Muscle layer of duodenum (tissue), 2 donors: Measurements from ENCODE around the gene NUP133.

Experiments
- H3K27ac ChIP-seq: one replicate; pipeline ENCODE4 v1.7.0; 2013; ENCODE audit warnings: mild to moderate bottlenecking, low read length
- H3K27me3 ChIP-seq: one replicate; pipeline ENCODE4 v1.7.0; 2013; ENCODE audit warnings: low read depth, mild to moderate bottlenecking, control low read depth, low read length
- H3K36me3 ChIP-seq, 2 donors: one replicate each; pipeline ENCODE4 v1.7.0; 2013; ENCODE audit warnings: low read length in 2 of 2, control low read depth in 1 of 2, mild to moderate bottlenecking in 1 of 2; ENCODE audit not compliant: insufficient read depth in 2 of 2, control insufficient read depth in 1 of 2
- H3K4me1 ChIP-seq, 2 donors: one replicate each; pipeline ENCODE4 v1.7.0; 2013; ENCODE audit warnings: low read length in 2 of 2, mild to moderate bottlenecking in 2 of 2, control low read depth in 1 of 2, moderate library complexity in 1 of 2; ENCODE audit not compliant: insufficient read depth in 2 of 2, control insufficient read depth in 1 of 2
- H3K4me3 ChIP-seq, 2 donors: one replicate each; pipeline ENCODE4 v1.7.0; 2013; ENCODE audit warnings: low read length in 2 of 2, low read depth in 1 of 2, mild to moderate bottlenecking in 1 of 2
- H3K9me3 ChIP-seq, 2 donors: one replicate each; pipeline ENCODE4 v1.7.0; 2013; ENCODE audit warnings: low read length in 2 of 2, control low read depth in 1 of 2, mild to moderate bottlenecking in 1 of 2; ENCODE audit not compliant: control insufficient read depth in 1 of 2
- donor health status: healthy.

Gene NUP133

DNA sequence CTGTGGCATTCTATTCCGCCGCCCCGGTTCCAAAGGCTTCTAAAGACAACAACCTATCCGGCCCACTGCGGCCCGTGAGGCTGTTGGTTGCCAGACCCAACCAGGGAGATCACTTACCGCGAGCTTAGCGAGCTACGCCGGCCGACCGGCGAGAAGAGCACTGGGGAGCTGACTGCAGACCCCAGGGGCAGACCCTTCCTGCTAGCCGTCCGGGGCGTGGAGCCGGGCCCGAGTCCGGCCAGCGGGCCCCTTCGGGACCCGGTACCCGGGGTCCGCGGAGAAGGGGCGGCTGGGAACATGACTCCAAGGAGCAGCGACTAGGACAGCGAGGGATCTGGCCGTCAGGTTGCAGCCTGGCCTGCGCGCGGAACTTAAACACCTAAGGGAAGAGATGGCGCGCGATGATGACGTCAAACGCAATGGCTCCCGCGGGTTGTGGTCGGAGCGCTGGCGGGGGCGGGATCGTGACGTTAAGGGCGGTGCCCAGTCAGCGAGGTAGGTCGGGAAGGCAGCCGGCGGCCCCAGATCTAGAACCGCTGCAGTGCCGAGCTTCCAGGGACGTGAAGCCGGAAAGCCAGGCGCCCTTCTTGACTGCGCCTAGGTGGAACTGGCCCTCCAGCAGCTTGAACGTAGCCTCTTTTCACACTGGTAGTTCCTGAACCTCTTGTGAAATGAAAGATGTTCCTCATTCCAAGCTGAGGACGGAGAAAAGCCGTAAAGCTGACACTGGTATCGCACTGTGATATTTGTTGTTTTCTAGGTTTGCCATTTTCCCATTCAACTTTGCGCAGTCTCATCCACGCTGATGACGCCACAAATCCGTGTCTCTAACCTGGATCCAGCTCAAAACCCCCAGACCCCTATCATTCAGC is at the start of gene NUP133:
Gene NUP133 (minus strand): TSS at position 391 of the 872 bp plus-strand sequence. CDS start 92 bp downstream, at position 299.
- H3K27ac ChIP-seq: peak within 1 kb of the TSS; percentile 100
- H3K36me3 ChIP-seq: peaks cover 6 to 7% of the 10 kb centered on the region in 2 donors
- H3K4me1 ChIP-seq: peaks cover 9 to 13% of the 10 kb centered on the region in 2 donors
- no peaks in the 10 kb centered on the region for H3K27me3 ChIP-seq
- H3K9me3 ChIP-seq: no peaks in the 10 kb centered on the region
- H3K4me3 ChIP-seq: peak within 1 kb of the TSS; percentile 96 to 97

DNA sequence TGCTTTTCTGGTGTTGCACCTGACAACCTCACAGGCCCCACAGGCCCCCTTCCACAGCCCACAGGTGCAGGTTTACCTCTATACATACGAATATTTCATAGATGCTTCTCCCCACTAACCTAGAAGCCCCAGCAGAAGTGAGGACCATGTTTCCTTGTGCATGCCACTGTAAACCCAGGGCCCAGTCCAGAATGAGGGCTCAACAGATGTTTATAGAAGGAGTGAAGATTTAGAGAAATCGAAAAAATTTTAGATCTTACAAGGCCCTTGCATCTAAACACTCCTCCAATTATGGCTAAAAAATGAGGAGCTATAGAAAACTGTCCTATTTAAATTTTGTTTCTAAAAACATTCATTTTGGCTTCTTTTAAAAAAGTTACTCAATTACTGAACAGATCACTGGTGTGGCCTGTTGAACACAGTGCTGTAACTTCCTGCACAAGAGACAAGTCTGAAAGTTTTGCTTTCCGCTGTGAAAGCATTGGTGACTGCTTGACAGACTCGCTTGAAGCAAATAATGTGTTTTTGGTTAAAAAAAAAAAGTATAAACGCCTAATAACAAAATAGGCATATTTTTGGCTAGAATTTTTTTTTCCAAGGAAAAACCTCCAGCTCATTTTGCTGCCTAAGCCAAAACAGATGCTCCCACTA is 49.2 kb upstream of the NUP133 start:
- Histone ChIP-seq H3K4me1 (peaks cover 6 to 33% of the 10 kb centered on the region in 2 donors), H3K27ac (peak overlapping the region; percentile 53), H3K27me3 (no peaks in the 10 kb centered on the region), H3K36me3 (no peaks in the 10 kb centered on the region), H3K9me3 (no peaks in the 10 kb centered on the region), H3K4me3 (peak overlapping the region; percentile 74 to 85)

DNA sequence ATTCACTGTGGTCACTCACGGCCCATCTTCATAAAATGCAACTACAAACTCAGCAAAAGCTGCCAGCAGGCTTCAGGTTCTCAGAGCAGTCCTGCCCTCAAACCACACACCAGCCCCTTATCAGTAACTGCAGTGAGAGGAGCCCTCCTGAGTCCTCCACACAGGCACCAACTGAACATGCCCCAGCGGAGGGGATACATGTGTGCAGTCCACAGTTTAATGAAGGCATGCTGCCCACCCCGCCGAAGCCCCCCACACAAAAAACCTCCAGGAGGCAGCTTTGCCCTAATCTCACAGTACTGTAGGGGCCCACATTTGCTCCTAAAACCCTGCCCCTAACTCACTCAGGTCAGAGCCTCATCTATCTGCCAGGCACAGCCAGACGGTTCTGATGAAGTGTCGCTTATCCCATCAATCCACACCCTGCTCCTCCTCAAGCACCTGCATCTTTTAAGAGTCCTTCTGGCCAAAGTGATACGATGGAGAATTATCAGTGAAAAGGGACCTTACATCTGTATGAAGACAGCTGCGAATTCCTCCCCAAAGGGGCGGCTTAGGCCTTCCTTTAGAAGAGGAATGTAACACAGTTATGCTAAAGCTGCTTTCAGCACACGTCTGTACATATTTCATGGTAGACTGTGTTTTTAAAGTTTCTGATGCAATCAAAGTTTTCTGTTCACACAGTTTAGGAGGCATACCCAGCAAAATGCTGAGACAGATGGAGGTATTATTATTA is 46.9 kb upstream of the NUP133 start:
- Histone ChIP-seq H3K4me1 (peaks cover 6 to 37% of the 10 kb centered on the region in 2 donors), H3K36me3 (no peaks in the 10 kb centered on the region), H3K9me3 (no peaks in the 10 kb centered on the region), H3K27ac (no peak overlapping the region), H3K4me3 (no peak overlapping the region), H3K27me3 (no peaks in the 10 kb centered on the region)

DNA sequence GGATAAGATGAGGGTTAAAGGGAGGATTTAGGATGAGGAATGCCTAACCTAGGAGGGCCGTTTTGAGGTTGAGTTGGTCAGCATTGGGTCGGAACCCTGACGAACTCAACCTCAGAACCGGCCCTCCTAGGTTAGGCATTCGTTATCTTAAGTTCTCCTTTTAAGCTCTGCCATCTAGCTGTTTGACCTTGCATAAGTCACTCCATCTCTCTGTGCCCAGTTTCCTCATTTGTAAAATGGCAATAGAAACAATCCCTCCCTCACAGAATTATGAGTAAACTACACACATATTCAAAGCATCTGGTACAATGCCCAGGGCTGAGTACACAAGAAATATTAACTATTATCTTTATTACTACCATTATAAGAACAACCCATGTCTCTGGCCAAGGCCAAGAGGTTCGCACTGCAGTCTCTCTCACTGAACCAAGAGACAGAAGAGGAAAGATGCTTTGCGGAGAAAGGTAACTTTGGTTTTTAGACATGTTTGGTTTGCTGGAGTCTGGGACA is 45.5 kb upstream of the NUP133 start:
- Histone ChIP-seq H3K27me3 (no peaks in the 10 kb centered on the region), H3K36me3 (peaks cover 0 to 4% of the 10 kb centered on the region in 2 donors), H3K9me3 (no peaks in the 10 kb centered on the region), H3K27ac (no peak overlapping the region), H3K4me1 (peaks cover 6 to 33% of the 10 kb centered on the region in 2 donors), H3K4me3 (no peak overlapping the region)

DNA sequence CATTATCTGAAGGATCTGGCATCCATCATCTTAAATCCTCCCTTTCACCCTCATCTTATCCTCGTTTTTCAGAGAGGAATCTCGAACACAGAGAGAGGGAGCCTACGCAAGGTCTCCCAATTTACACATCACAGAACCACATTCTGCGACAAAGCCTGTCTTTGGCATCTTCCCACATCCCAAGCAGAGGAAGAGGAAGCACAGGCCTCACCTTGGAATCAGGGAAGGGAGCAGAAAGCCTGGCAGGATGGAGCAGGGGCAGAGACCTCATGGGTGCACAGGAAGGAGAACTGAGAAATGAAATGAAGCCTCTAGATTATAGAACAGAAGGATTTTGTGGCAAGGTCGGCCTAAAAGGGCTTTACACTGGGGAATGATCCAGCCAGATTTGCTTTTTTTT is 44.6 kb upstream of the NUP133 start:
- Histone ChIP-seq H3K9me3 (no peaks in the 10 kb centered on the region), H3K4me1 (peaks cover 6 to 33% of the 10 kb centered on the region in 2 donors), H3K27ac (no peak overlapping the region)

DNA sequence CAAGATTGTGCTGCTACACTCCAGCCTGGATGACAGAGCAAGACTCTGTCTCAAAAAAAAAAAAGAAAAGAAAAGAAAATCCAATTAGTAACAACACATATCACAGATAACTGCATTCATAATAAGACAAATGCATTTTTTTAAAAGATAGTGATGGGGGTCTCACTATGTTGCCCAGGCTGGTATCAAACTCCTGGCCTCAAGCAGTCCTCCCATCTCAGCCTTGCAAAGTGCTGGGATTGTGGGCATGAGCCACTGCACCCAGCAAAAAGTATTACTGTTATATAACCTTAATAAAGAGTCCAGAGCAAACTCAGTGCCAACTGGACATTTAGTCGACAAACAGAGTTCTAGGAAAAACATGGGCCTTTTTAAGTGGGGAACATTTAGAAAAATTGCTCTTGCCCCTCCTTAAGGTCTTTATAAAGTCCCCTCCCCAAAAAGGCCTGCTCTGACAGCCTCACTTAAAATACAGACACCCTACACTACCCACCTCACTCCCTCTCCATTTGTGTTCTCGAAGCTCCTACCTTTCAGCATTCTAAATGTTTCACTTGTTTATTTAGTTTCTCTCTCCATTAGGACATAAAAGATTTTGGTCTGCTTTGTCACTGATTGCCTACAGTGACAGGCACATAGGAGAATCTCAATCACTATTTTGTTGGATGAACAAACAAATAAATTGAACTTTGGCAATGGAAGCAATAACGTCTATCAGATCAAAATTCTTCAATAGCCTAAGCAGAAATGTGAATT is 42.8 kb upstream of the NUP133 start:
- Histone ChIP-seq H3K9me3 (no peaks in the 10 kb centered on the region), H3K4me3 (no peak overlapping the region), H3K27ac (no peak overlapping the region), H3K27me3 (no peaks in the 10 kb centered on the region), H3K36me3 (peaks cover 4 to 15% of the 10 kb centered on the region in 2 donors), H3K4me1 (peaks cover 0 to 17% of the 10 kb centered on the region in 2 donors)

More for the DNA sequence above, 44.6 kb upstream of the NUP133 start:
- Histone ChIP-seq H3K4me3 (no peak overlapping the region), H3K27me3 (no peaks in the 10 kb centered on the region), H3K36me3 (peaks cover 0 to 4% of the 10 kb centered on the region in 2 donors)

DNA sequence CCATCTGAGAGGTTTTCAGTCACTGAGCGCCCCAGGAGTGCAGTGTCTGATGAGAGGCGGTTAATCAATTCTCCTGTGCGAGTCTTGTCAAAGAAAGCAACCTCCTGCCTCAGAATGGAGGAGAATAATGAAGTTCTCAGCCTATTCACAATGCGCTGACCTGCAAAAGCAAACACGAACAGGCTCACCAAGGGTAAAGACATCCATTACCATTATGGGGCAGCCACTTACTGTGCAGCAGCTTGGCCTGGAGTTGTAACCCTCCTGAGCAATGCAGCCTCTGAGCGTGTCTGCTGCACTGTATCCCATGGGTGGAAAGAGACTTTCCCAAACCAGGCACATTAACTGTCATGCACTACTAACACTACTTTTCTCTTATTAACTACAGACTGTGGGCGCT is 39.4 kb upstream of the NUP133 start:
- Histone ChIP-seq H3K36me3 (peaks cover 14 to 30% of the 10 kb centered on the region in 2 donors), H3K27ac (no peak overlapping the region), H3K4me3 (no peak overlapping the region), H3K27me3 (no peaks in the 10 kb centered on the region), H3K9me3 (no peaks in the 10 kb centered on the region), H3K4me1 (peaks cover 0 to 4% of the 10 kb centered on the region in 2 donors)

DNA sequence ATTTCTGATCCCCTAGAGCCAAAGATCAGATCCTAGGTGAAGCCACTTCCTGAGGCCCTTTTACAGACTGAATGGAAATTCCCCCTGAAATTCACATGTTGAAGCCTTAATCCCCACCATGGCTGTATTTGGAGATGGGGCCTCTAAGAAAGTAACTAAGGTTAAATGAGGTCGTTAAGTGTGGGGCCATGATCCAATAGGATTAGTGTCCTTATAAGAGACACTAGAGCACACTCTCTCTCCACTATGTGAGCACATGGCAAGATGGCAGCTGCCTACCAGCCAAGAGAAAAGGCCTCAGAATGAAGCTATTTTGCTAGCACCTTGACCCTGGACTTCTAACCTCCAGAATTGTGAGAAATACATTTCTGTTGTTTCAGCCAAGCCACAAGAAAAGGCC is 36.4 kb upstream of the NUP133 start:
- H3K4me3 ChIP-seq: no peak overlapping the region
- H3K27ac ChIP-seq: no peak overlapping the region
- H3K4me1 ChIP-seq: no peaks in the 10 kb centered on the region
- H3K9me3 ChIP-seq: no peaks in the 10 kb centered on the region
- peaks cover 24 to 51% of the 10 kb centered on the region in 2 donors for H3K36me3 ChIP-seq
- H3K27me3 ChIP-seq: no peaks in the 10 kb centered on the region

DNA sequence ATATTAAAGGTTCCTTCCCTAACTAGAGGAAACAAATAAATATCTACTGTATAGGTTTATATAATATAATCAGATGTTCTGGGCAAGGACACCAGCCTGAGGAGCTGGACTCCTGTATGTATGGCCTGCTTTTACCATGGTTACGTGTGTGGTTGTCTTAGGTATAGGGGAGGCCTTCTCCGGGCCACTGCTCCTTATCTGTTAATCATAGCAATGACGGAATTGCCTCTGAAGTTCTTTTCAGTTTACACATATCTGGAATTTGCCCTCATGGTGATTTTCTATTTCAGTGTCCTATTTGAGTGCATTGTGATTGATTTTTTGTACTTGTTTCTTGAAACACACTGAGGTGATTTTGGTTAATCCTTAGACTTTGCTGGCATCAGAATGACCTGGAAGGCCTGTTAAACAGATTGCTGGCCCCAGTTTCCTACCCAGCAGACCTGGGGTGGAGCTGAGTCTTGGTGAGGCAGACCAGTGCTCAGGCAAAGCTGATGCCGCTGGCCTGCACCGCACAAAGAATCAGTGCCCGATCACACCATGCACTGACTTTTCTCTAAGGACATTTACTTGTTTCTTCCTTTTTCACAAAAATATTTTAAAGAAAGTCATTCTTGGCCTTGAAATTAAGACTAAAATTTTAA is 31.8 kb upstream of the NUP133 start:
- H3K36me3 ChIP-seq: peaks cover 34 to 67% of the 10 kb centered on the region in 2 donors
- no peaks in the 10 kb centered on the region for H3K4me1 ChIP-seq

DNA sequence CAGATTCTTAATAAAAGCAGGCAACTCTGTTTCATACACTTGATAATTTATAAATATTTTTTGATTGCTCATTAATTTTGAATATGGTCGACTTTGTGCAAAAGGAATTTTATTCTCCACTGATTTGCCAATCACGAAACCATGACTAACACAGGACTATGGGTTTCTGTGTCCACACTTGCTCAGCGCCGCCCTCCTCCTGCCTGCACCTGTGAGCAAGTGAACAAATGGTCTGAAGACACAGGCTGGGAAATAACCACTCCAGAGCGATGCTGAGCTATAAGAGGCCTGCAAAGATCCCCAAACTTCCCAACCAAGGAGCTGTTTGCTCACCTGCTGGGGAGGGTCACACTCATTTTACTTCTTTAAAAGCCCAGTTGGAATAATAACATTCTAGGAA is 30.8 kb upstream of the NUP133 start:
- Histone ChIP-seq H3K27me3 (no peaks in the 10 kb centered on the region), H3K9me3 (no peaks in the 10 kb centered on the region), H3K4me3 (no peak overlapping the region), H3K36me3 (peaks cover 28 to 58% of the 10 kb centered on the region in 2 donors), H3K27ac (no peak overlapping the region), H3K4me1 (no peaks in the 10 kb centered on the region)

More for the DNA sequence above, 31.8 kb upstream of the NUP133 start:
- Histone ChIP-seq H3K27me3 (no peaks in the 10 kb centered on the region), H3K4me3 (no peak overlapping the region), H3K27ac (no peak overlapping the region), H3K9me3 (no peaks in the 10 kb centered on the region)
